ENCODE data around the gene MED23. TPM values are rescaled to one million over a fixed set of nuclear protein-coding genes. Genes with fewer than 3 reads are reported as not detected.

MED23 gene, protein sequence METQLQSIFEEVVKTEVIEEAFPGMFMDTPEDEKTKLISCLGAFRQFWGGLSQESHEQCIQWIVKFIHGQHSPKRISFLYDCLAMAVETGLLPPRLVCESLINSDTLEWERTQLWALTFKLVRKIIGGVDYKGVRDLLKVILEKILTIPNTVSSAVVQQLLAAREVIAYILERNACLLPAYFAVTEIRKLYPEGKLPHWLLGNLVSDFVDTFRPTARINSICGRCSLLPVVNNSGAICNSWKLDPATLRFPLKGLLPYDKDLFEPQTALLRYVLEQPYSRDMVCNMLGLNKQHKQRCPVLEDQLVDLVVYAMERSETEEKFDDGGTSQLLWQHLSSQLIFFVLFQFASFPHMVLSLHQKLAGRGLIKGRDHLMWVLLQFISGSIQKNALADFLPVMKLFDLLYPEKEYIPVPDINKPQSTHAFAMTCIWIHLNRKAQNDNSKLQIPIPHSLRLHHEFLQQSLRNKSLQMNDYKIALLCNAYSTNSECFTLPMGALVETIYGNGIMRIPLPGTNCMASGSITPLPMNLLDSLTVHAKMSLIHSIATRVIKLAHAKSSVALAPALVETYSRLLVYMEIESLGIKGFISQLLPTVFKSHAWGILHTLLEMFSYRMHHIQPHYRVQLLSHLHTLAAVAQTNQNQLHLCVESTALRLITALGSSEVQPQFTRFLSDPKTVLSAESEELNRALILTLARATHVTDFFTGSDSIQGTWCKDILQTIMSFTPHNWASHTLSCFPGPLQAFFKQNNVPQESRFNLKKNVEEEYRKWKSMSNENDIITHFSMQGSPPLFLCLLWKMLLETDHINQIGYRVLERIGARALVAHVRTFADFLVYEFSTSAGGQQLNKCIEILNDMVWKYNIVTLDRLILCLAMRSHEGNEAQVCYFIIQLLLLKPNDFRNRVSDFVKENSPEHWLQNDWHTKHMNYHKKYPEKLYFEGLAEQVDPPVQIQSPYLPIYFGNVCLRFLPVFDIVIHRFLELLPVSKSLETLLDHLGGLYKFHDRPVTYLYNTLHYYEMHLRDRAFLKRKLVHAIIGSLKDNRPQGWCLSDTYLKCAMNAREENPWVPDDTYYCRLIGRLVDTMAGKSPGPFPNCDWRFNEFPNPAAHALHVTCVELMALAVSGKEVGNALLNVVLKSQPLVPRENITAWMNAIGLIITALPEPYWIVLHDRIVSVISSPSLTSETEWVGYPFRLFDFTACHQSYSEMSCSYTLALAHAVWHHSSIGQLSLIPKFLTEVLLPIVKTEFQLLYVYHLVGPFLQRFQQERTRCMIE (N-terminal part only)
- polyA plus RNA-seq (2012; rRNA removed): 10.1 and 14.5 TPM in 2 replicates
- polyA plus RNA-seq (2012; cell fraction: cytosol; rRNA removed): 8.3 and 9.5 TPM in 2 replicates
- 18.5 and 44.1 TPM in 2 replicates for polyA plus RNA-seq (2012; cell fraction: nucleus; rRNA removed)

DNA sequence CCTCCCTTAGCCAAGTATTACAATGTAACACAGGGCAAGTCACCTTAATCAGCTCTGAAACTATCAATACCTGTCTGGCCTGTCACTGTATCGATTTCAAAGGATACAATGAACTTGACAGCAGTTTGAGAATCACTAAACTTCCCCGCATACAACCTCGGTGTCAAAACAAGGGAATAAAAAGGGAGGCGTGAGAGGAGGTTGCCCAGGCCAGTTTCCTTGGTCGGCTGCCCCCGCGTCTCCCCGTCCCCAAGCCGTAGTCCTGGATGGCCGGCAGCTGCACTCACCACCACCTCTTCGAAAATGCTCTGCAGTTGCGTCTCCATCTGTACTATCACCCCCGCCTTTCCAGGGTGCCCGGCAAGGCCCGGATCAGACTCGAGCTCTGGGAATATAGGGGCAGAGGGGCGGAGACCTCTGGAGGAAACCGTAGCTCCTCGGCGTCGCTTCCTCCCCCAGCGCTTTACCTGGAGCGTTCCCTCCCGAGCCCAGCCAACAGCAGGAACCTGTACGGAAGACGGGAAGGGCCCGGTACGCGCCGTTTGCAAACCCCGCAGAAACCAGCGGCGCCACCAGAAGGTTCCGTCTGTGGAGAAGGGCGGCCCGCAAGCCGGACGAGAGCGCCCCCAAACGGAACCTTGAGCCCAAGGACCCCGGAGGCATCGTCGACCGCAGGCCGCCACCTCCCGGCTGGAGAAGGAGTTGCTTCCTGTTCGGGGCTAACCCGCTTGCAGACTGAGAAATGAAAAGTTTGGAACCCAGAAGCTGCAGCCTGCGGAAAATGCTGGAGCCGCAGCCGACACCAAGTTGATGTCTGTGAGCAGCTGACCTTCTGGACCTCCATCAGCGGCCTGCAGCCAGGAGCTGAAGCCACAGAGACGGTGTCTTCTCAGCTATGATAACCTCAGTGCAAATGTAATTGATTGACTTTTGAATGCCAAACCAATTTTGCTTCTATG, at the start of gene MED23:
TSS of gene MED23 (minus strand) at position 519 of the 959 bp plus-strand sequence. CDS start at position 326, 193 bp downstream.
- no peaks in the 10 kb centered on the region for H4K20me1 ChIP-seq (ENCODE audit: insufficient read depth)
- peak; percentile 88 for DNase-seq
- H3K9ac ChIP-seq: peak within 1 kb of the TSS; percentile 78
- WGBS (ENCODE audit: low lambda C conversion rate): 2% methylated on average over 25 of the region's 53 CpGs
- H3K36me3 ChIP-seq (replicated peaks in 1 of 2; ENCODE audit: control insufficient read depth in 1 of 2, insufficient read depth in 2 of 2, low read length in 1 of 2): peaks cover 27 to 32% of the 10 kb centered on the region in 2 experiments
- POLR2A ChIA-PET: interaction anchor here (0.7 to 1.0 kb wide), 2 partner anchors 9 to 743 kb away, joined by 3 read pairs; no protein-coding TSS in a partner anchor
- CTCF ChIA-PET: interaction anchor here (0.5 to 4.1 kb wide), 60 partner anchors 9 to 1779 kb away, joined by 3 to 60 read pairs (median 4); partner anchors contain the start of gene ENPP3
- H3K4me2 ChIP-seq: peak within 1 kb of the TSS; percentile 76
- H3K27ac ChIP-seq (ENCODE audit: low read depth in 2 of 2, low read length in 1 of 2): peak within 1 kb of the TSS; percentile 47 to 82; a peak in 3 of 4 replicates
- H3K4me1 ChIP-seq (ENCODE audit: control insufficient read depth in 1 of 2, insufficient read depth in 2 of 2, low read depth in 1 of 2, low read length in 1 of 2): peaks cover 0 to 9% of the 10 kb centered on the region in 2 experiments; a peak in 2 of 4 replicates
- no peaks in the 10 kb centered on the region; the same call in 1 of the 2 replicates for H3K27me3 ChIP-seq (ENCODE audit: insufficient read depth)
- peaks cover 18% of the 10 kb centered on the region for H3K79me2 ChIP-seq (ENCODE audit: insufficient read depth)
- H3K9me3 ChIP-seq: no peaks in the 10 kb centered on the region
- peak within 1 kb of the TSS; percentile 92 for H2AFZ ChIP-seq (ENCODE audit: low read depth)
- peaks cover 7% of the 10 kb centered on the region for H3F3A ChIP-seq (replicated peaks; ENCODE audit: insufficient read depth)
- peak within 1 kb of the TSS; percentile 85 to 96 for H3K4me3 ChIP-seq (ENCODE audit: low read depth in 2 of 2, low read length in 1 of 2)
- no peaks in the 10 kb centered on the region for H3K9me2 ChIP-seq
- TF ChIP-seq ELF1 (IDR thresholded peaks at IDR 0.05) (peak; percentile 87), EP300 (IDR thresholded peaks at IDR 0.05; ENCODE audit: borderline replicate concordance in 1 of 2, low read depth in 1 of 2, low read length in 1 of 2) (peak in 1 of 2 experiments; percentile 64; a peak in 1 of 4 replicates), JUND (IDR thresholded peaks at IDR 0.05) (peak; percentile 37), TAF1 (IDR thresholded peaks at IDR 0.05; ENCODE audit: borderline replicate concordance, low read depth, low read length) (peak; percentile 94), TEAD4 (IDR thresholded peaks at IDR 0.05; ENCODE audit: borderline replicate concordance, insufficient read depth) (no peak), CHD2 (IDR thresholded peaks at IDR 0.05; ENCODE audit: low read length, partially characterized antibody) (peak; percentile 94), TCF12 (IDR thresholded peaks at IDR 0.05) (peak; percentile 39; the same call in 1 of the 2 replicates), GATA2 (CRISPR knock-in tag; IDR thresholded peaks at IDR 0.05) (no peak), POLR2AphosphoS5 (IDR thresholded peaks at IDR 0.05; ENCODE audit: low read depth, low read length) (peak; percentile 88), NFIC (IDR thresholded peaks at IDR 0.05; ENCODE audit: borderline replicate concordance) (peak; percentile 14; the same call in 1 of the 2 replicates), MEF2A (IDR thresholded peaks at IDR 0.05; ENCODE audit: borderline replicate concordance, low read depth) (no peak; the same call in 1 of the 2 replicates), MXI1 (IDR thresholded peaks at IDR 0.05; ENCODE audit: low read depth, low read length) (peak; percentile 67), RCOR1 (IDR thresholded peaks at IDR 0.05; ENCODE audit: low read length) (peak; percentile 86), SIN3A (IDR thresholded peaks at IDR 0.05; ENCODE audit: borderline replicate concordance, low read depth, low read length) (peak; percentile 82; the same call in 1 of the 2 replicates), EZH2phosphoT487 (IDR thresholded peaks at IDR 0.05; ENCODE audit: borderline replicate concordance, low read depth) (no peak), SMC3 (IDR thresholded peaks at IDR 0.05; ENCODE audit: low read depth, low read length) (peak; percentile 85), RXRA (IDR thresholded peaks at IDR 0.05; ENCODE audit: borderline replicate concordance, low read depth) (no peak)
- TF ChIP-seq, protein P1, sequence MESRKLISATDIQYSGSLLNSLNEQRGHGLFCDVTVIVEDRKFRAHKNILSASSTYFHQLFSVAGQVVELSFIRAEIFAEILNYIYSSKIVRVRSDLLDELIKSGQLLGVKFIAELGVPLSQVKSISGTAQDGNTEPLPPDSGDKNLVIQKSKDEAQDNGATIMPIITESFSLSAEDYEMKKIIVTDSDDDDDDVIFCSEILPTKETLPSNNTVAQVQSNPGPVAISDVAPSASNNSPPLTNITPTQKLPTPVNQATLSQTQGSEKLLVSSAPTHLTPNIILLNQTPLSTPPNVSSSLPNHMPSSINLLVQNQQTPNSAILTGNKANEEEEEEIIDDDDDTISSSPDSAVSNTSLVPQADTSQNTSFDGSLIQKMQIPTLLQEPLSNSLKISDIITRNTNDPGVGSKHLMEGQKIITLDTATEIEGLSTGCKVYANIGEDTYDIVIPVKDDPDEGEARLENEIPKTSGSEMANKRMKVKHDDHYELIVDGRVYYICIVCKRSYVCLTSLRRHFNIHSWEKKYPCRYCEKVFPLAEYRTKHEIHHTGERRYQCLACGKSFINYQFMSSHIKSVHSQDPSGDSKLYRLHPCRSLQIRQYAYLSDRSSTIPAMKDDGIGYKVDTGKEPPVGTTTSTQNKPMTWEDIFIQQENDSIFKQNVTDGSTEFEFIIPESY (IDR thresholded peaks at IDR 0.05; ENCODE audit: borderline replicate concordance, low read depth): peak; percentile 84; the same call in 1 of the 2 replicates
- TF ChIP-seq, protein P2, sequence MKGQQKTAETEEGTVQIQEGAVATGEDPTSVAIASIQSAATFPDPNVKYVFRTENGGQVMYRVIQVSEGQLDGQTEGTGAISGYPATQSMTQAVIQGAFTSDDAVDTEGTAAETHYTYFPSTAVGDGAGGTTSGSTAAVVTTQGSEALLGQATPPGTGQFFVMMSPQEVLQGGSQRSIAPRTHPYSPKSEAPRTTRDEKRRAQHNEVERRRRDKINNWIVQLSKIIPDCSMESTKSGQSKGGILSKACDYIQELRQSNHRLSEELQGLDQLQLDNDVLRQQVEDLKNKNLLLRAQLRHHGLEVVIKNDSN (IDR thresholded peaks at IDR 0.05; ENCODE audit: borderline replicate concordance, low read depth): peak; percentile 78
- TF ChIP-seq, protein P3, sequence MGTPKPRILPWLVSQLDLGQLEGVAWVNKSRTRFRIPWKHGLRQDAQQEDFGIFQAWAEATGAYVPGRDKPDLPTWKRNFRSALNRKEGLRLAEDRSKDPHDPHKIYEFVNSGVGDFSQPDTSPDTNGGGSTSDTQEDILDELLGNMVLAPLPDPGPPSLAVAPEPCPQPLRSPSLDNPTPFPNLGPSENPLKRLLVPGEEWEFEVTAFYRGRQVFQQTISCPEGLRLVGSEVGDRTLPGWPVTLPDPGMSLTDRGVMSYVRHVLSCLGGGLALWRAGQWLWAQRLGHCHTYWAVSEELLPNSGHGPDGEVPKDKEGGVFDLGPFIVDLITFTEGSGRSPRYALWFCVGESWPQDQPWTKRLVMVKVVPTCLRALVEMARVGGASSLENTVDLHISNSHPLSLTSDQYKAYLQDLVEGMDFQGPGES (IDR thresholded peaks at IDR 0.05; ENCODE audit: low read depth, low read length): 0 out of 2 replicates have a peak, but pooled peaks have one; percentile 30
- TF ChIP-seq, protein P4, sequence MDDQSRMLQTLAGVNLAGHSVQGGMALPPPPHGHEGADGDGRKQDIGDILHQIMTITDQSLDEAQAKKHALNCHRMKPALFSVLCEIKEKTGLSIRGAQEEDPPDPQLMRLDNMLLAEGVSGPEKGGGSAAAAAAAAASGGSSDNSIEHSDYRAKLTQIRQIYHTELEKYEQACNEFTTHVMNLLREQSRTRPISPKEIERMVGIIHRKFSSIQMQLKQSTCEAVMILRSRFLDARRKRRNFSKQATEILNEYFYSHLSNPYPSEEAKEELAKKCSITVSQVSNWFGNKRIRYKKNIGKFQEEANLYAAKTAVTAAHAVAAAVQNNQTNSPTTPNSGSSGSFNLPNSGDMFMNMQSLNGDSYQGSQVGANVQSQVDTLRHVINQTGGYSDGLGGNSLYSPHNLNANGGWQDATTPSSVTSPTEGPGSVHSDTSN (IDR thresholded peaks at IDR 0.05): peak; percentile 45

Data from SK-N-SH (cell line).